ENCODE data around the gene GLIS1. TPM values are rescaled to one million over a fixed set of nuclear protein-coding genes. Genes with fewer than 3 reads are reported as not detected.

The GLIS1 gene
- total and polyA plus RNA-seq, 2 of the 8 experiments (the other 6 are each of a cell fraction or from before 2014, with no cell fraction given) = 0.15 to 0.22 TPM

- POLR2A ChIA-PET (ENCODE audit: partially characterized antibody) = no interaction called here
- TF ChIP-seq E2F6 (IDR thresholded peaks at IDR 0.05) (peak; percentile 36; the same call in 1 of the 2 replicates), CTCF (IDR thresholded peaks at IDR 0.05; ENCODE audit: control extremely low read depth in 1 of 3, insufficient read depth in 1 of 3, low read depth in 1 of 3, low read length in 3 of 3) (peak in 1 of 3 experiments; percentile 1; a peak in 1 of 4 replicates), SIRT6 (IDR thresholded peaks at IDR 0.05; ENCODE audit: low read length) (no peak), MAX (IDR thresholded peaks at IDR 0.05) (peak; percentile 69), EP300 (IDR thresholded peaks at IDR 0.05; ENCODE audit: borderline replicate concordance in 1 of 2, low read depth in 2 of 2, low read length in 2 of 2) (no peak), ZNF274 (IDR thresholded peaks at IDR 0.05; ENCODE audit: borderline replicate concordance, extremely low read depth, low read length) (no peak), KDM5A (IDR thresholded peaks at IDR 0.05; ENCODE audit: low read length) (no peak), SP1 (IDR thresholded peaks at IDR 0.05; ENCODE audit: low read depth, low read length) (no peak), SIN3A (conservative IDR thresholded peaks at IDR 0.05 in 1 of 2, IDR thresholded peaks at IDR 0.05 in 1 of 2; ENCODE audit: low read depth in 1 of 2, low read length in 2 of 2) (no peak), KDM4A (IDR thresholded peaks at IDR 0.05; ENCODE audit: low read depth, low read length, severe bottlenecking) (no peak)
These were observed 138.4 kb downstream of the GLIS1 start for GRCh38 chr1:53600561-53600960.

More at GRCh38 chr1:53600561-53600960, 138.4 kb downstream of the GLIS1 start:
- no peak for DNase-seq (ENCODE audit: low read depth in 1 of 2, low spot score in 2 of 2)
- Histone ChIP-seq H3K9ac (replicated peaks in 1 of 4; ENCODE audit: extremely low read depth in 1 of 4, low read depth in 3 of 4, low read length in 3 of 4) (no peak overlapping the region), H4K91ac (replicated peaks; ENCODE audit: insufficient read length, low read length) (no peak overlapping the region), H2AK5ac (ENCODE audit: low read depth, low read length) (no peak overlapping the region), H3K79me1 (ENCODE audit: low read depth, low read length) (no peaks in the 10 kb centered on the region), H4K8ac (ENCODE audit: extremely low read depth, insufficient read depth, low read length) (no peak overlapping the region), H3K9me3 (ENCODE audit: insufficient read depth in 2 of 2, low read depth in 1 of 2, low read length in 1 of 2) (no peaks in the 10 kb centered on the region), H4K20me1 (replicated peaks in 1 of 2; ENCODE audit: control insufficient read depth in 1 of 2, insufficient read depth in 2 of 2, low read length in 2 of 2) (no peaks in the 10 kb centered on the region), H2BK15ac (ENCODE audit: low read length) (no peak overlapping the region), H3K4me2 (ENCODE audit: insufficient read depth in 1 of 2, low read depth in 2 of 2, low read length in 2 of 2) (no peak overlapping the region), H3K56ac (replicated peaks; ENCODE audit: insufficient read length, low read depth, low read length) (no peak overlapping the region), H2BK120ac (replicated peaks; ENCODE audit: low read depth, low read length) (no peak overlapping the region), H3K4ac (replicated peaks; ENCODE audit: insufficient read length, low read depth, low read length) (no peak overlapping the region), H3K18ac (ENCODE audit: extremely low read depth, low read length) (no peak overlapping the region), H3K14ac (ENCODE audit: insufficient read length) (no peak overlapping the region), H3K27ac (ENCODE audit: low read depth, low read length) (no peak overlapping the region), H3K4me3 (ENCODE audit: extremely low read depth in 1 of 4, insufficient read depth in 2 of 4, low read depth in 3 of 4, low read length in 4 of 4) (no peak overlapping the region), H2BK12ac (ENCODE audit: low read depth, low read length) (no peak overlapping the region), H3K36me3 (ENCODE audit: control insufficient read depth in 2 of 4, insufficient read depth in 4 of 4, low read length in 3 of 4) (no peaks in the 10 kb centered on the region), H3K79me2 (ENCODE audit: control insufficient read depth in 1 of 2, insufficient read depth in 2 of 2, low read length in 2 of 2) (no peaks in the 10 kb centered on the region), H2BK5ac (ENCODE audit: low read depth, low read length) (no peak overlapping the region), H2AFZ (ENCODE audit: low read length) (no peak overlapping the region), H3K4me1 (replicated peaks in 1 of 4; ENCODE audit: control insufficient read depth in 3 of 4, insufficient read depth in 4 of 4, low read length in 3 of 4) (no peaks in the 10 kb centered on the region; a peak in 1 of 7 replicates), H3K27me3 (replicated peaks in 1 of 4; ENCODE audit: control insufficient read depth in 3 of 4, extremely low read depth in 1 of 4, insufficient read depth in 3 of 4, low read length in 3 of 4) (no peaks in the 10 kb centered on the region; a peak in 2 of 7 replicates), H4K5ac (ENCODE audit: insufficient read length, low read depth, low read length) (no peak overlapping the region), H2BK20ac (ENCODE audit: low read length) (no peak overlapping the region), H3K23ac (ENCODE audit: insufficient read length) (no peak overlapping the region), H3K23me2 (ENCODE audit: low read depth, low read length) (no peaks in the 10 kb centered on the region)
- 60% methylated on average over 8 of the region's 8 CpGs; no CpG with 5 or more reads in 1 of the 2 experiments for WGBS, 2 experiments (ENCODE audit: extremely low coverage in 1 of 2, insufficient coverage in 1 of 2, insufficient read length in 1 of 2, insufficient replicate concordance in 2 of 2, low coverage in 1 of 2, low lambda C conversion rate in 2 of 2, missing lambda C conversion rate in 1 of 2)
- CTCF ChIA-PET (ENCODE audit: partially characterized antibody) = interaction anchor here (0.6 to 17.1 kb wide), 9 partner anchors 10 to 128 kb away, joined by 3 to 264 read pairs (median 3); no protein-coding TSS in a partner anchor
- no peak for FAIRE-seq

Data from H1 (cell line).